Measurements from ENCODE around the gene ACKR3. TPM values are rescaled to one million over a fixed set of nuclear protein-coding genes. Genes with fewer than 3 reads are reported as not detected.

ACKR3 gene
- 5.0 and 17.9 TPM in 2 replicates for total RNA-seq

DNA sequence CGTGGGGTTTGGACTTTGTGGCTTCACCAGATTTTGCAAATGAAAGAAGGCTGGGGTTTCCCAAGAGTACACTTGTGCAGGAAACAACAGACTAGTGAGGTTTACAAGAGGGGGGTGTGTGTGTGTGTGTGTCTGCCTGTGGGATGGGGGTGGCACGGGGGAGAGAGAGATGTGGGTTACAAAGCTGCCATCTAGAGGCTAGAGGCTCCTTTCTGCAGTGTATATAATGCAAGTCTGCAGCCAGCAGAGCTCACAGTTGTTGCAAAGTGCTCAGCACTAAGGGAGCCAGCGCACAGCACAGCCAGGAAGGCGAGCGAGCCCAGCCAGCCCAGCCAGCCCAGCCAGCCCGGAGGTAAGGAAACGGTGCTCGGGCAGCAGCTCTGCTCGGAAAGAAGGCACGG lies at the start of gene ACKR3:
TSS of gene ACKR3 (plus strand) at position 253 of the 401 bp plus-strand sequence. CDS start 10,641 bp downstream, outside the sequence.
- peak; percentile 50 to 87 for DNase-seq (ENCODE audit: low read depth in 2 of 2)

DNA sequence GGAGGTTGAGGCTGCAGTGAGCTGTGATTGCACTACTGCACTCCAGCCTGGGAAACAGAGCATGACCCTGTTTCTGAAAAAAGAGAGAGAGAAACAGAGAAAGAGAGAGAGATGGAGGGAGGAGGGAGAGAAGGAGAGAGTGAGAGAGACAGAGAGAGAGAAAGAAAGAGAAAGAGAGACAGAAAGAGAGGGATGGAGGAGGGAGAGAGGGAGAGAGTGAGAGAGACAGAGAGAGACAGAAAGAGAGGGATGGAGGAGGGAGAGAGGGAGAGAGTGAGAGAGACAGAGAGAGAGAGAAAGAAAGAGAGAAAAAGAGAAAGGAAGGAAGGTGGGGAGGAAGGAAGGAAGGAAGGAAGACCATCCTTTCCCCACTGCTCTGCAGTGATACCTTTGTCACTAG lies 48.1 kb upstream of the ACKR3 start:
- no peak for DNase-seq (ENCODE audit: low read depth in 2 of 2)

DNA sequence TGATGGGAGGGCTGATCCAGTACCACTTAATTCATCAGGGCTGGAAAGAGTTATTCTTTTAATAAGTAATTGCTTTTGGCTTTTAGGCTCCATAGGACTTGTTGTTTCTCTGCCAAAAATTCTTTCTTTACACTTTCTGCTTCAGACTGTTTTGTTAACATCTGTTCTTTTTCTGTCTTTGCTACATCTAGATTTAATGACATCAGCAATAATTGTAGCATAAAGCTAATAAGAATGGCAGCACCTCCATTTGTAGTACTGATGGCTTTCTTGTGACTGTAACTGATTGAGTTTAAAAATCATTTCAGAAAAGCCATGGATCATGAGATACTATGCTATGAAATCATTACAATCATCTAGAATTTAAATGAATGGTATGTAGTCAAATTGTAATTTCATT lies 46.4 kb upstream of the ACKR3 start:
- no peak for DNase-seq (ENCODE audit: low read depth in 2 of 2)

DNA sequence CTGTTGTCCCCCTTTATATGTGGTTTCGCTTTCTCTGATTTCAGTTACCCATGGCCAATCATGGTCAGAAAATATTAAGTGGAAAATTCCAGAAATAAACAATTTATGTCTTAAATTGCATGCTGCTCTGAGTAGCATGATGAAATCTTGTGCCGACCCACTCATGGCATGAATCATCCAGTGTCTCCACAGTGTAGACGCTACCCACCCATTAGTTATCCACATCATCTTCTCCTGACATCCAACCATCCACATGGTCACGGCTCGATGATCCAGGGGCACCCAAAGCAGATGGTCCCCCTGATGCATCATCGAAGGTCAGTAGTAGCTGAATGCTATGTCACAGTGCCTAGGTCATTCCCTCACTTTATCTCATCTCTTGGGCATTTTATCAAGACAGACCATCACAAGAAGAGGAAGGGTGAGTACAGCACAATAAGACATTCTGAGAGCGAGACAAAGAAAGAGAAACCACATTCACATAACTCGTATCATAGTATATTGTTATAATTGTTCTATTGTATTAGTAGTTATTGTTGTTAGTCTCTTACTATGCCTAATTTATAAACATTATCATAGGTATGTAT lies 44.1 kb upstream of the ACKR3 start:
- no peak for DNase-seq (ENCODE audit: low read depth in 2 of 2)

DNA sequence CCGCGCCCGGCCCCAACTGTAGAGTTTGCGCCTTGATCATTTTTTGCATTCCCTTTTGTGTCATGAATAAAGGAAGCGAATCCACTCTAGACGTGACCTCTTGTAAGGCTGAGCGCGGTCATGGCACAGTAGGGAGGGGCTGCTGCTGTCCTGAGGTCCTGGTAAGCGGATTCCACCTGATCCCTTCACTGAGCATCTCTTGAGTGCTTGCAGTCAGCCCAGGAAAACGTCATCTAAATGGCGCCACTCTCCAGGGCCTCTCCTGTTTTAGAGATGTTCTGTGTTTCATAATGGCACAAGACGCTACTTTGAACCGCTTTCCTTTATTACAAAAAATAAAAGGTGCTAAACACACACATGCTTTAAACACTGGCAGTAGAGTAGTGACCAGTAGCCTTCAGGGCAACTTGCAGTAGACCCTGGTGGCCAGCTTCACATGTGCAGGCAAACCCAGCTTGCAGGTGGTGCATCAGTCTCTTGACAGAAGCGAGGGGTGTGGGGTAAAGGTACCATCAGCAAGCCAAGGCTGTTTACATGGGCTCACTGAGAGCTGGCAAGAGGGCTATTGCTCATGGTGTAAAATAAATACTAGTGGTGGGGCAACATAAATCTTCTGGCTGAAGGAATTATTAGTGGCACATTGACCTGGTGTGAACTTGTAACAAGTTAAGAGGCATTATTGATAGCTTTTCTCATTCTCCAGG lies 43.0 kb upstream of the ACKR3 start:
- DNase-seq (ENCODE audit: low read depth in 2 of 2) = no peak

DNA sequence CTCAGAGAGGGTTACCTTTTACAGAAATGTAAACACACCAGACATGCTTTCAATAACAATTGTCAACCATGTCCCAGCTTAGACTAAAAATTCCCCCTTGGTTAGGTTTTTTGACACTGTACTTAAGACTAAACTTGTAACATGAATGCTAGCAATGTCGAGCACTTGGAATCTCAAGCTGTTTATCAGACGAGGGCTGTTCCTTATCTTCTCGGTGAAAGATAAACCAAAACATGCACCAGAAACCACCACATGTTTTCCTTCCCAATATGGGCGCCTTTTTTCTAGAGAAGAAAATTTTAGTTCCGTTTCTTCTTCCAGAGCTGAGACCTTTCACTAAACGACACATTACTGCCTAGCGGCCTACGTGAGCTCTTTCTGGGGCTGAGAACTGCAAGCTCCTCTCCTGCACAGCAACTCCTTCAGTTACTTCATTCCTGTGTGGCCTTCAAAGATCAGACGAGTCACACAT lies 42.4 kb upstream of the ACKR3 start:
- no peak for DNase-seq (ENCODE audit: low read depth in 2 of 2)

DNA sequence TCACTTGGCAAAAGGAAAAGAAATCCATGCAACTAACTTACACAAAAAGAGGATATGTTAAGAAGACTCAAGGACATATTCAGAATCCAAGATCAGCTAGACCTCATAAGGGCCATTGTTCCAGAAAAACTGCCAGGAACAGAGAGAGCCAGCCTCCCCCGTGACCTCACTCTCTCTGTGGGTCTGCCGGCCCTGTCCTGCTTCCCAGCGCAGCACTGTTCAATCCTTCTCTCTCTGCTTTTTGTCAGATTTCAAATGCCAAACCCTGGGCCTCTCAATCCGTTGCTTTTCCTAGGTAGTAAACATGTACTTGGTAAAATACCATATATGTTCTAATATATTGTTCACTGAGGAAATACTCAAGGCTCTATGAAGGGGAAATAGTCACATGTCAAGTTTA lies 40.0 kb upstream of the ACKR3 start:
- no peak for DNase-seq (ENCODE audit: low read depth in 2 of 2)

DNA sequence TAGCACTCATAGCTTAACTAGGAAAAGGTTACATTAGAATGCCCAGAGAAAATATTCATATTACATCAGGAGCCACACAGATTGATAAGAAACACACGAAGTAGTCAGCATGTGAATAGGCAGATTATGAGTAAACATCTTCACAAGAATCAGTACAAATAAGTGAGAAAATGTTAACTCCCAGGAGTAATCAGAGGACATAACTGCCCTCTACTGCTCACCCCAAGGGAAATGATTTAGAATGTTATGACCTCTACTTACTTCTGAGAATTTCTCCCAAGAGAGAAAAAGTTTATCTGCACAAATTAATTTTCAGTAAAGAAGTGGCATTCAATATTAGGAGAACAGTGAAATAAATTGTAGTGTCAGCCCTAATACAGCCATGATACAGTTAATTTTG lies 39.1 kb upstream of the ACKR3 start:
- no peak for DNase-seq (ENCODE audit: low read depth in 2 of 2)

DNA sequence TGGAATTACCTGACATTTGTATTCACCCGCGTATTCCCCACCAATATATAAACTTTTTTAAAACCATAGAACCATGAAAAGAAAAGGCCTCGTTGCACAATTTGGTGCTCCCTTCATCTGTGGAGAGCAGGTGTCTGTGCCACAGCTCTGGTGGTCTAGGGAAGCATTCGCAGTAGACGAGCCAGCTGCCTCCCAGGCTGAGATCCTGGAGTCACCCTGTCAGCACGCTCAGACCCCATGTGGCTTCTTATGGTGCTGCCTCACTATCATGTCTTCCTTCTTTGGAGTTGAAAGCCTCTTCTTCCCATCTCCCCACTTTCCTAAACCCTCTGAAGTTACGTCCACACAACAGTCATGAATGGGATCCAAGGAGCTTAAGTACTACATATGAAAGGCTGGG lies 38.4 kb upstream of the ACKR3 start:
- DNase-seq (ENCODE audit: low read depth in 2 of 2) = no peak

DNA sequence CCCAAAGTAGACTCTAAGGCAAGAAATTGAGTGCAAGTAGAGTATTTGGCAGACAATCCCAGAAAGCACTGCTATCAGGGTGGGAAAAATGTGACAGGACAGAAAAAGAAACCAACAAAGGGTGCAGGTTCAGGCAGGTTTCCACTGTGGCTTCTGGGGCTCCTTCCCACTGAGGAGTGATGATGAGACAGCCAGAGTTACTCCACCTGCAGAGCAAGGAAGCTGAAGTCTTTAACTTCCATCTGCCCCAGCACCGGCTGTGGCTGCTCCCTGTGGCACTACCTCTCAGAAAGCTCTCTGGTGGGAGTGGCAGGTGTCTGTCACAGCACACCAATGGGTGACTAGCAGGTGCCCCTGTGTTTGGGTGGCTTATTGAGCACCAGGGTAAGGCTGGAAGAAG lies 37.6 kb upstream of the ACKR3 start:
- DNase-seq (ENCODE audit: low read depth in 2 of 2) = no peak

DNA sequence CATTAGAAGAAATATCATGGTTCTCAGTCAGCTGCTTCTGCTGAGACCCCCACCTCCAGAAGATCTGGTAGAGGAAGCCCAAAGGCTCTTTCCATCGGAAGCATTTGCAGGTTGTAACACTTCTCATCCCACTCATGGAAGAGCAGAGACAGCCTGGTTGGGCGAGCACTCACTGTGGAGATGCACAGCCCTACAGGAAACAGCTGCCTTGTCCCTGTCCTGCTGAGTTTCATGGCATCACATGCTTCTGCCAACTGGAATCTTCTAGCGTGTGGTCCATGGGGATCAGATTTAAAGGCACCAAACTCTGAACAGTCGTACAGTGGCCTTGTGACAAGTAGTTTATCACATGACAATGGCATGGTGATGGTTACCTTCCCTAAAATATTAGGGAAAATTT lies 36.3 kb upstream of the ACKR3 start:
- peak in 1 of 2 donors; percentile 43 for DNase-seq (ENCODE audit: low read depth in 2 of 2)

DNA sequence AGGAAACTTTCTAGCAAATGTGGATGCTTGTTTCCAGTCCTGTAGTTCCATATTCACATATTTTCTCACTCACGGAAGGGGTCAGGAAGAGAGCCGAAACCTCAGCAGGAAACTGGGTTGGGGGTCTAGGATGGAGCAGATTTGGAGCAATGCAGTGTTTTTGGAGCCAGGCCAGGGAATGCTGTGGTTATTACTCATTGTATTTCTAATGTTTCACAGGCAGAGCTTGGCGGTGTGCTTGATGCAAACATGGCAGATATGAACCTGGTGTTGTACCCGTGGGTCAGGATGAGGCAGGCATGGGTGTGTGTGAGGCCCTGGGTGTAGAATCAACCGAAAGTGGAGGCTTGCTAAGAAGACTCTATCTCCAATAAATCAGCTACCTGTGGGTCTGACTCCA lies 34.6 kb upstream of the ACKR3 start:
- peak; percentile 49 to 65 for DNase-seq (ENCODE audit: low read depth in 2 of 2)

DNA sequence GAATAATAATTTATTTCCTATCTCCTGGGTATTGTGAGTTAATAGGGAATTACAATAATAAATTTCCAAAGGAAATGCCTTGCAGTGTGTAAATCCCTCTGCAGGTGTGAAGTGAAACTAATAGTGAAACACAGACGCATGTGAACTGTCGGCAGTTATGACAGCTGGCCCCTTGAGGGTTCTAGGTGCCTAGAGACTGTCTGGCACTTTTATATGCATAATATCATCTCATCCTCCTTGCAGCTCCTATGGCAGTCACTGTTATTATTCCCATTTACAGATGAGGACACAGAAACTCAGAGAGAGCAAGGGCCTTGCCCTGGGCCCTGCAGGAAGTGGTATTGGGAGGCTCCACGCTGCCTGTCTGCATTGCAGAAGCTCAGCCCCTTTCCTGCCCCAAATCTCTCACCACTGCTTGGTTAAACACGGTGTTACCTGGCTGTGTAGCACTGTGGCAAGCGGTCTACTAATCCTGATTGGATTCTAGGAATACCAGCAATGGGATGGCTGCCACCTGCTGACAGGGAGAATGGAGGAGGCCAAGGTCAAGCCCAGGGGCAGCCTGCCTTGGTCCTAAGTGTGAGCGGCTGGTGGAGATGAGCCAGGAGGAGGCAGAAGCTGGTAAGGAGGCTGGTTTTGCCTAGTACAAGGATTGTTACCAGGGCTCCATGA lies 32.8 kb upstream of the ACKR3 start:
- no peak for DNase-seq (ENCODE audit: low read depth in 2 of 2)

DNA sequence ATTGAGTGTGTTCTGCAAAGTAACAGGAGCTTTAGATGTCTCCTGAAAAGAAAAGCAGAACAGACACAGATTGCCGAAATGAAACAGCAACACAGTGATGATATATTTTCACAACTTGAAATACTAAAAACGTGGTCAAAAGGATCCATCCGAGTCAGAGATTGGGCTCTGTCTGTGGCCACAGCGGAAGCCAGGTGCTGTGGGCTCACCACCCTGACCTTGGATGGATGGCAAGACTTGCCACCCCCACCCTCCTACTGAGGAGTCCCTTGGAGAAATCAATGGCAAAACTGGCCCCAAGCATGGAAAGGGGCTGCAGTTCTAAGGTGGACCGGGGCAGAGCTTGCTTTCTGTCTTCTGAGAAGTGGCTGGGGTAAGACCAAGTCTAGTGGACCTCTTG lies 31.4 kb upstream of the ACKR3 start:
- no peak for DNase-seq (ENCODE audit: low read depth in 2 of 2)

DNA sequence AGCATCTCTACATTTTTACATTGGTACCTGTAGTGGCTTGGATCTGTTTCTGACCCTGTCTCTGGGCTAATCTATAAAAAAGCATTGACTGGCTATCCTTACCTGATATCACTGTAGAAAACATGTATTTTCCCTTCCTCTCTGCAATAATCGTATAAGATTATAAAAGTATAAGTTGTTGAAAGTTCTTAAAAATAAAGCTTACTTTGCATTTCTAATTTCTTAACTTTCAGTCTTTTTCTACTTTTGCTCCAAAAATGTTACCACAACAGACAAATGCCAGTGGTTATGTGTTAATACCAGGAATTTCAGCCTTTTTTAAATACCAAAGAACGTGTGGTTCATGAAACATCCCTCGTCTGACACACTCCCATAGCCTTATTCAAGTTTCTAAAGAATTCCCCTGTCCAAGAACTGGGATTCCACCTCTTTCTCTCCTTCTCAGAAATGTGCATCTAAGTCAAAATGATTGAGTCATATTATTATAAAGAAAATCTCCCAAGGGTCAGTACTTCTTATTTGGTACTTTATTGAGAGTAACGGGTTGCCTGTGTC lies 28.5 kb upstream of the ACKR3 start:
- DNase-seq (ENCODE audit: low read depth in 2 of 2) = no peak

DNA sequence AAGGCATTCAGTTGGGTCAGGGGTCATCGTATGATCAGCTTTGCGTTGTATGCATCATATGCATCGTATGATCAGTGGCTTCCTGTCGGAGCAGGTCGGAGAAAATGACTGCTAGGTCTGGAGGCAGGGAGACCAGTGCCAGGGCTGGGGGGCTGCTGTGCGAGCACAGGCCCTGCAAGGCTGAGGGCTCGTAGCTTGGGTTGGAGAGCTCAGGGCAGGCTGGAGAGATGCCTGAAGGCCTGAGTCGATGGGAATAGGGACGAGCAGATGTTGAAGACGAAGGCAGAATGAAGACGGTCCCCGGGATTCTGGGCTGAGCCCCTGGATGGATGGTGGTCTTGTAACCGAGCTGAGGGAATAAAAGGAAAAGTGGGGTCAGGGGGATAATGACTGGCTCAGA lies 25.3 kb upstream of the ACKR3 start:
- no peak for DNase-seq (ENCODE audit: low read depth in 2 of 2)

DNA sequence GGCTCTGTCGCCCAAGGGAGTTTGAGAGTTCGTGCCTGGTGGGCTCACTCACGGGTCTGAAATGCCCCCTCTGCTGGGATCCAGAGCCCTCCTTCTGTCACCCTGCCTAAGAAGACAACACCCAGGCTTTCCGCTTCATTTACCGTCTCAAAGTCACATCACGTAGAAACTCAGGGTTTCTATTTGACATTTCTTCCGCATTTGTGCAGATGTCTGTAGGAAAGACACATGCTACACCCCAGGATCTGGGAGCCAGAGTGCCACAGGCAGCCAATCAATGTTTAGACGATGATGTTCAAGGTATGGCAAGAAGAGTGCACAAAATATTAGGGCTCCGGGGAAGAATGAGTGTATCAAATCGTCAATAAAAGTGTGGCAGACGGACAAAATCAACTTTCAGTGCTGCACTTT lies 24.4 kb upstream of the ACKR3 start:
- no peak for DNase-seq (ENCODE audit: low read depth in 2 of 2)

DNA sequence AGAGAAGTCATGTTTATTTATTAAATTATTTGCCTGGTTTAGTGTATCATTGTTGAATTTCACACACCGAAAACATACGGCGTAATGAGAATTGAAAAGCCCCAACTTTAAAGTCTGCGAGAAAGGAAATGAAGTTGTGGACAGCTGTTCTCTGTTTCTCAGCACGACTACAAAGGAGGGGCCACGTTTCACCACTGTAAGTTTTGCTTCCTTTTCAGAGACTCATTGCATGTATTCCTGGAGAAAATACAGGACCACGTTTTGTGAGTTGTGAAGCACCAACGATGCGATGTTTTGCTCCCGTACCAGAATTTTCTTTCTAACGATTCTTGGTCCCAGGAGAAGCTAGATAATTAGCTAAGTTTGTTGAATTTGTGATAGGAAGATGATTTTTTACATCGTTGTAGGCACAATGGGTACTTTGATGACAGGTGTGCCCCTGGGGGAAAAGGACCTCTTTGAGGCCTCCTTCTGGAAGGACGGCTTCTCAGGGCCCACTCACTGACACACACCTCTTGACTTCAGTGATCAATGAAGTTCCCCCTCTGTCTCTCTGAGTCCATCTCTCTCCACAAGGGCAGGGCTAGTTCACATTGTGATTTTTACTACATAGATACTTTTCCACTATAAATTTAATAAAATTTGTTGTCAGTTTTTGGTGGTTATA lies 23.7 kb upstream of the ACKR3 start:
- no peak for DNase-seq (ENCODE audit: low read depth in 2 of 2)

DNA sequence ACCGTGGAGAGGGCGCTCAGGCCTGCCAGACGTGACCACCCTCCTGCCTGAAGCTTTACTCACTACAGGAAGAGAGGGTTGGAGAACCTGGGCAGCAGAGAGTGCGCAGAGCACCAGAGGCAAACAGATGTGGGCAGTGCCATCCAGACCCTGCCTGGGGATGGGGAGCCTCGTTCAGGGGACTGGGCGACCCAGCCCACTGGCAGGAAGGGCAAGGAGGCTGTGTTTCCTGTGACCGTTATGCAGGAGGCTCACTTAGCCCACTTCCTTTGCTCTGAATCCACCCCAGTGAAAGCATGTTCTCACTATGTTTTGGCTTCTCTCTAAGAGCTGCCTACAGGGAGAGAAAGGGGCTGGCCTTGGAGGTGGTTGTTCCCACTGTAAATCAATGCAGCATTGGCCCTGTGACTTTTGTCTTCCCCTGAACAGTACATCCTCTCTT lies 23.0 kb upstream of the ACKR3 start:
- DNase-seq (ENCODE audit: low read depth in 2 of 2) = no peak

DNA sequence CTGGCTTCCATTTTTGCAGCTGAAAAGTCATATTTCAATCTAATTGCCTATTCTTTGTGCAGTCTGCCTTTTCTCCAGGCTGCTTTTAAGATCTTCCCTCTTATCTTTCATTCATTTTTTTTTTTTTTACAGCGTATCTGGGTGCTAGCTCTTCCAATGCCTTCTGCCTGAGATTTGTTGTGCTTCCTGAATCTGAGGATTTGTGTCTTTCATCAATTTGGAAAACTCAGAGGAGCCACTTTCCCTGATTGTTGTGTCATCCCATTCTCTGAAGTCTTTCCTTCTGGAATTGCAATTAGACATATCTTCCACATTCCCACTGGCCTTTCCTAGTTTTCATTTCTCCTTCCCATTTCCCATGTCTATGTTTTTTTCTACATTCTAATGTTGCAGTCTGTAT lies 21.9 kb upstream of the ACKR3 start:
- DNase-seq (ENCODE audit: low read depth in 2 of 2) = no peak

DNA sequence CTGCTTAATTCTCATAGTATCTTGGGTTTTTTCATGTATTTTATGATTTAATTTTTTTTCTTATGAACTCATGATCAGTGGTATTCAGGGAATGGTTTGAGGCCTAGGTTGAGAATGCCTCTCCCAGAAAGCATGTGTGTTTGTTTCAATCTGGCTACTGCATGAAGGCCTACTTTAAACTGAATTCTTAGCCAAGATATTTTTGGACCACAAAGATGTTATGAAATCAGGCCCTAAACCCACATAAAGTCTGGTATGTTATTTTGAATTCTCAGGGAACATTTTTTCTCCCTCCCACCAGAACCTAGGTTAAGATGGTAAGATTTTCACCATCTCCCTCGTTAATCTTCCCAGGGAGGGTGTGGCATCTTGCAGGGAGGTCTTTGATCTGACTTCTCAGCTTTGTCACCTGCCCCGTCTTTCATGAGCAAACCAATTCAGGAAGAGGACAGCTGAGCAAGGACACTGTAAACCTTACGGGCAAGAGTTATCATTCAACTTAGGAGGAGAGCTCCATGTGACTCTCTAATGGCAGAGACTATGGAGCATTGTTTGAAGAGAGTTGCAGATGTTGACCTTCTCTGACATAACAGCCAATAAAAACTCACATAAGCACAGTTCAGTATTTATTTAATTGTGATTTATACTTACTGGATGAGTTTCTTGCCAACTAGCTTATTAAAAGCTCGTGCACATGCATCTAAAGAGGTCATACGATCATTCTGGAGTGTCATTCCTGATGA lies 21.3 kb upstream of the ACKR3 start:
- DNase-seq (ENCODE audit: low read depth in 2 of 2) = no peak

Measured in lung microvascular endothelial cell (primary cell).